CD4-positive, alpha-beta memory T cell (primary cell): ENCODE data around the gene RILPL2. TPM values are rescaled to one million over a fixed set of nuclear protein-coding genes. Genes with fewer than 3 reads are reported as not detected.
"Not testable (repeated sequence)": the region's sequence is repeated elsewhere in the genome, so short reads cannot be mapped to it uniquely, and the experiment has no call there.

Experiments used
- CTCF ChIA-PET: fragments of 350-600 bp; sonication (Branson Sonifier 250); formaldehyde crosslinking; loops from one replicate; lab custom pipeline; 2021; ENCODE audit warnings: inconsistent platforms; ENCODE audit not compliant: partially characterized antibody; lab: Charles Lee
- POLR2A ChIA-PET: fragments of 350-600 bp; sonication (Branson Sonifier 250); formaldehyde crosslinking; loops from one replicate; lab custom pipeline; 2021; ENCODE audit not compliant: partially characterized antibody; lab: Charles Lee
- DNase-seq, 5 donors: peaks; one replicate each; pipeline versions ENCODE4 v3.0.0 to v3.0.0-alpha.2; 2020 to 2022; ENCODE audit warnings: mixed read lengths in 1 of 5
- H3K27ac ChIP-seq: one replicate; pipeline ENCODE4 v1.7.0; 2013; ENCODE audit warnings: low read depth, low read length
- H3K27me3 ChIP-seq: 2 replicates; pipeline ENCODE4 v1.7.0; 2013; ENCODE audit warnings: mild to moderate bottlenecking, low read length, moderate library complexity; ENCODE audit not compliant: insufficient read depth
- H3K36me3 ChIP-seq: 2 replicates; pipeline ENCODE4 v1.7.0; 2013; ENCODE audit warnings: mild to moderate bottlenecking, low read length, moderate library complexity; ENCODE audit not compliant: insufficient read depth
- H3K4me1 ChIP-seq: 2 replicates; pipeline ENCODE4 v1.7.0; 2013; ENCODE audit warnings: mild to moderate bottlenecking, low read length, moderate library complexity; ENCODE audit not compliant: insufficient read depth
- H3K4me3 ChIP-seq, 2 donors: one replicate each; pipeline ENCODE4 v1.7.0; 2013; ENCODE audit warnings: low read length in 2 of 2, mild to moderate bottlenecking in 1 of 2
- H3K9me3 ChIP-seq, 2 donors: one replicate each; pipeline ENCODE4 v1.7.0; 2013; ENCODE audit warnings: low read length in 2 of 2, control low read depth in 1 of 2; ENCODE audit not compliant: control insufficient read depth in 1 of 2
- H3K27ac Mint-ChIP-seq, 7 donors: one replicate each; pipeline ENCODE4 v1.8.0; 2020 to 2021; ENCODE audit warnings: mixed read lengths in 7 of 7, mild to moderate bottlenecking in 6 of 7, inconsistent platforms in 3 of 7, moderate library complexity in 3 of 7
- H3K27me3 Mint-ChIP-seq, 2 donors: one replicate each; pipeline ENCODE4 v1.8.0; 2020 to 2021; ENCODE audit warnings: mixed read lengths in 2 of 2
- H3K36me3 Mint-ChIP-seq, 2 donors: one replicate each; pipeline ENCODE4 v1.8.0; 2020 to 2021; ENCODE audit warnings: mixed read lengths in 2 of 2, inconsistent platforms in 1 of 2, mild to moderate bottlenecking in 1 of 2
- H3K4me1 Mint-ChIP-seq, 4 donors: one replicate each; pipeline ENCODE4 v1.8.0; 2020 to 2021; ENCODE audit warnings: mixed read lengths in 4 of 4, mild to moderate bottlenecking in 1 of 4
- H3K4me3 Mint-ChIP-seq, 8 donors: one replicate each; pipeline ENCODE4 v1.8.0; 2020 to 2021; ENCODE audit warnings: mixed read lengths in 8 of 8, mild to moderate bottlenecking in 7 of 8, moderate library complexity in 6 of 8, inconsistent platforms in 3 of 8
- H3K9me3 Mint-ChIP-seq, 8 donors: one replicate each; pipeline ENCODE4 v1.8.0; 2020 to 2021; ENCODE audit warnings: mixed read lengths in 8 of 8, mild to moderate bottlenecking in 5 of 8, inconsistent platforms in 3 of 8, moderate library complexity in 1 of 8
- intact Hi-C: fragments of 100-400 bp; cut with micrococcal nuclease; formaldehyde crosslinking; loops from one replicate; pipeline ENCODE4 v1.15.1; 2023
- polyA plus RNA-seq, 2 donors: library from polyadenylated mRNA; unstranded; fragments of 300-500 nt; fragmentation: Illumina TruSeq; gene quantifications; one replicate each; pipeline ENCODE4 v1.2.3, GENCODE V29; 2021
- total RNA-seq, 2 experiments: library from RNA; stranded (reverse); gene quantifications; one replicate each; pipeline ENCODE4 v1.2.3, GENCODE V29; 2021

The RILPL2 gene
- total RNA-seq (10 to 100 TPM; 11.6 to 11.9 TPM), polyA plus RNA-seq (10 to 100 TPM; 13.3 to 13.7 TPM)

DNA sequence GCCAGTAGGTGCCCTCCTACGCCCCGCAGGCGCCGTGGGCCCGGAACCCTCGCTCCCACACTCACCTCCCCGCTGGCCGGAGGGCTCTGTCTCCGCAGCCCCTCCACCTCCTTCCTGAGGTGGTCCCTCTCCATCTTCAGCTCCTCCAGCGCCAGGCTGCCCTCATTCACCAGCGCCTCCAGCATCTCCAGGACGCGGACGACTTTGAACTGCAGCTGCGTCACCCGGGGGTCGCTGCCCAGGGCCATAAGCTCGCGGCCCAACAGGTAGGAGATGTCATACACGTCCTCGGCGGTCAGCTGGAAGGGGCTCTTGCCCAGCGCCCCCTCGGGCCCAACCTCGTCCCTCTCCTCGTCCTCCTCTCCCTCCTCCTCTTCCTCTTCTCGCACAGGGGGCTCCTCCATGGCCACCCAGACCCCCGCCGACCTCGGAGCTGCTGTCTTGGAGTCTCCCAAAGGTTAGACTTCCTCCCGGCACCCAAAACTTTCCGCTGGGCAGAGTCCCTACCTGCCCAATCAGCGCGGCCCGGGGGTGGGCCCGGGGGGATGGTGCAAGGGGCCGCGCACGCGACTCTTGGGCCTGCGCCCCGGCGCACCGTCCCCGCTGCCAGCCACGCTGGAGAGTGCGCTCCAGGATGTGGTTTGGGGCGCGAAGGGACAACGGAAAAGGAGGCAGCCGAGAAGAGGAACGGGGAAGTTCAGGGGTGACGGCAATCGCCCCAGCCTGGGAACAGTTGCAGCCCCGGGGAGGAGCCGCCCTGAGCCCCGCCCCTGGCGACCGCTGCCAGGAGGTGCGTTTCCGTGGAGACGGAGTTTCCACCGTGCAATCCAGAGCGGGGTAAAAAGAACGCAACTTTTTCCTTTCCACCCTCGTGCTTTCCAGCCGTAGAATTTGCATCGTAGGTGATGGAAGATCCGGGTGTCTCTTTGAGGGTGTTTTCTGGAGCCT, at the start of gene RILPL2:
Gene RILPL2, minus strand, starts transcription at position 668 of the 948 bp plus-strand sequence. Its CDS starts 264 bp downstream, at position 404.
- intact Hi-C loops = loop anchor here (1.0 to 2.0 kb wide), 5 partner anchors 12 to 148 kb away; partner anchors contain the start of genes SBNO1, SNRNP35 and TMED2
- Mint-ChIP-seq H3K4me1 (peaks cover 23 to 63% (median 42%) of the 10 kb centered on the region in 4 donors), H3K9me3 (no peaks in the 10 kb centered on the region), H3K27ac (peak within 1 kb of the TSS; percentile 88 to 99 (median 96)), H3K36me3 (peaks cover under 1 to 22% of the 10 kb centered on the region in 2 donors), H3K4me3 (peak within 1 kb of the TSS; percentile 93 to 97 (median 95)), H3K27me3 (no peaks in the 10 kb centered on the region)
- Histone ChIP-seq H3K27me3 (no peaks in the 10 kb centered on the region), H3K4me3 (peak within 1 kb of the TSS; percentile 79 to 95), H3K36me3 (no peaks in the 10 kb centered on the region), H3K27ac (peak within 1 kb of the TSS; percentile 98), H3K4me1 (peaks cover 52% of the 10 kb centered on the region), H3K9me3 (no peaks in the 10 kb centered on the region)
- ChIA-PET CTCF (interaction anchor here (0.8 to 2.9 kb wide), 8 partner anchors 9 to 147 kb away, joined by 3 to 10 read pairs (median 4); partner anchors contain the start of gene SNRNP35), POLR2A (interaction anchor here (0.8 to 10.1 kb wide), 12 partner anchors 9 to 462 kb away, joined by 3 to 141 read pairs (median 6); partner anchors contain the start of genes KMT5A and SNRNP35)
- DNase-seq = peak; percentile 92 to 97 (median 94)

DNA sequence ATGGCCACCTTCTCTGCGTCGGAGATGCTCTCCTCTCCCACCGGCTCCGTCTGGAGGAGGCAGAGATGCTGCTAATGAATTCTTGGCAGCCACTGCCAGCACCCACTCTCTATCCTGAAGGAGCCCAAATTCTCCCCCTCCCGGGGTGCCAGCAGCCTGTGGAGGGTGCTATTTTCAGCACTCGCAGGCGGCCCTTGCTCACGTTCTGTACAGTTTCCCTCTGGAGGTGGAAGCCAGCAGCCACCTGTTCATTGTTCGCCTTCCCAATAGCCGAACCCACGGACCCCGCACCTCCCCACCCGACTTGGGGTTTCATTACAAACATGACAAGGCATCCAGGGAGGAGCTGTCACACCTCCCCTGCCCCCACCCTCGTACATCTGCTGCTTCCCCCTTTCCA, 49.3 kb upstream of the RILPL2 start:
- Histone ChIP-seq H3K4me3 (no peak overlapping the region), H3K4me1 (peaks cover 18% of the 10 kb centered on the region), H3K36me3 (no peaks in the 10 kb centered on the region), H3K27me3 (no peaks in the 10 kb centered on the region), H3K27ac (no peak overlapping the region), H3K9me3 (no peaks in the 10 kb centered on the region)
- Mint-ChIP-seq H3K27me3 (no peaks in the 10 kb centered on the region), H3K4me3 (no peak overlapping the region), H3K9me3 (no peaks in the 10 kb centered on the region), H3K27ac (no peak overlapping the region), H3K36me3 (no peaks in the 10 kb centered on the region), H3K4me1 (peaks cover 12 to 30% (median 21%) of the 10 kb centered on the region in 4 donors)
- no peak for DNase-seq
- ChIA-PET CTCF (no interaction called here), POLR2A (no interaction called here)
- intact Hi-C loops = no loop called here

- peak overlapping the region in 5 of 8 donors; percentile 43 to 79 (median 58) for H3K4me3 Mint-ChIP-seq
- H3K4me1 Mint-ChIP-seq = peaks cover 14 to 41% (median 28%) of the 10 kb centered on the region in 4 donors
- no peak for DNase-seq
Measured at GRCh38 chr12:123483602-123484248, 47.2 kb upstream of the RILPL2 start.

GRCh38 chr12:123482876-123483275, 46.4 kb upstream of the RILPL2 start:
- Histone ChIP-seq H3K27ac (no peak overlapping the region), H3K4me1 (peaks cover 25% of the 10 kb centered on the region), H3K4me3 (no peak overlapping the region), H3K9me3 (no peaks in the 10 kb centered on the region), H3K36me3 (no peaks in the 10 kb centered on the region), H3K27me3 (no peaks in the 10 kb centered on the region)
- POLR2A ChIA-PET = interaction anchor here (0.6 to 0.7 kb wide), 2 partner anchors 22 to 34 kb away, joined by 3 read pairs; no protein-coding TSS in a partner anchor
- CTCF ChIA-PET = interaction anchor here (2.0 kb wide), 1 partner anchor 50 kb away, joined by 4 read pairs; no protein-coding TSS in a partner anchor
- Mint-ChIP-seq H3K36me3 (no peaks in the 10 kb centered on the region), H3K27me3 (no peaks in the 10 kb centered on the region), H3K9me3 (no peaks in the 10 kb centered on the region), H3K4me1 (peaks cover 14 to 41% (median 29%) of the 10 kb centered on the region in 4 donors), H3K4me3 (no peak overlapping the region), H3K27ac (peak overlapping the region in 3 of 7 donors; percentile 17 to 73 (median 70))
- intact Hi-C loops = no loop called here
- no peak for DNase-seq

More at GRCh38 chr12:123483602-123484248, 47.2 kb upstream of the RILPL2 start:
- no peak overlapping the region for H3K27ac ChIP-seq
- intact Hi-C loops = no loop called here
- no peaks in the 10 kb centered on the region for H3K9me3 ChIP-seq
- no peaks in the 10 kb centered on the region for H3K36me3 ChIP-seq
- no peaks in the 10 kb centered on the region for H3K9me3 Mint-ChIP-seq
- peak overlapping the region; percentile 42 to 88 (median 86) for H3K27ac Mint-ChIP-seq
- no peak overlapping the region for H3K4me3 ChIP-seq
- POLR2A ChIA-PET = interaction anchor here (0.7 kb wide), 2 partner anchors 35 to 47 kb away, joined by 3 read pairs; partner anchors contain the start of gene RILPL2
- CTCF ChIA-PET = interaction anchor here (2.0 kb wide), 1 partner anchor 49 kb away, joined by 4 read pairs; no protein-coding TSS in a partner anchor
- no peaks in the 10 kb centered on the region for H3K27me3 Mint-ChIP-seq
- no peaks in the 10 kb centered on the region for H3K36me3 Mint-ChIP-seq
- H3K27me3 ChIP-seq = no peaks in the 10 kb centered on the region
- peaks cover 25% of the 10 kb centered on the region for H3K4me1 ChIP-seq

- Mint-ChIP-seq H3K27ac (peak overlapping the region in 1 of 7 donors; percentile 56), H3K4me1 (peaks cover 17 to 49% (median 34%) of the 10 kb centered on the region in 4 donors)
- H3K4me3 ChIP-seq, H3K27me3 ChIP-seq, H3K27me3 Mint-ChIP-seq, H3K9me3 ChIP-seq, H3K36me3 ChIP-seq, H3K36me3 Mint-ChIP-seq, H3K4me3 Mint-ChIP-seq, H3K27ac ChIP-seq, intact Hi-C loops, DNase-seq, H3K9me3 Mint-ChIP-seq: not testable (repeated sequence)
- POLR2A ChIA-PET = interaction anchor here (1.1 kb wide), 1 partner anchor 22 kb away, joined by 3 read pairs; no protein-coding TSS in a partner anchor
- CTCF ChIA-PET = interaction anchor here (0.7 to 1.5 kb wide), 3 partner anchors 13 to 58 kb away, joined by 3 read pairs; partner anchors contain the start of gene SNRNP35
- peaks cover 25% of the 10 kb centered on the region for H3K4me1 ChIP-seq
Measured at GRCh38 chr12:123481251-123481650, 44.8 kb upstream of the RILPL2 start.

DNA sequence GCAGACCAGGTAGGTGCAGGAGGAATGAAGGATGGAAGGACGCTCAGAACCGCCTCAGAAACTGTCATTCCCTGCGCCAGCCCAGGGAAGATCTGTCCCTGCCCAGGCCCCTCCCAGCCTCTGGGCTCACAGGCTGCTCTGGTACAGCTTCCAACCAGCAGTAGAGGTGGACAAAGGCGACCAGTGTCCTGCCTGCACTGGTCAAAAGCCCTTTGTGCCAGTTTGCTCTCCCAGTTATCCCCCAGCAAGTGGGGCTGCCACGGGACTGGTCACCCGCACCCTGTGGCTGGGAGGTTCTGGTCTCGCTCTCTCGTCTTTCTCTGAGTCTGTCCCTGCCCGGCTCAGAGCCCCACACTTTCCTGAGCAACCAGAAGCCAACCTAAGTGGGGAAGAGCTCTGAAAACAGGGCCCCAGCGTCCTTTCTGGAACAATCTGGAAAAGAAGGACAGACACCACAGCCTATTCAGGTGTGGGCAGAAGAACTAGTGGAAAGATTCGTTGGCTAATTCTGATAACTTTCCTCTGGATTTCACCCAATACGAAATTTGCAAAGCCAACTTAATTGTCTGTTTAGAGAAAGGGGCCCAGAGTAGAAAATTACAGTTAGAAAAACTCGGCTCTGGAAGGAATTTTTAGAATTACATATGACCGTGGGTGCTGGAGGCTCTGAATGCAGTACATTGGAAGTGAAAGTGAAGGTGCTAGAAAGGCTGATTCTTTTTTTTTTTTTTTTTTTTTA, 43.1 kb upstream of the RILPL2 start:
- intact Hi-C loops = loop anchor here (10.0 kb wide), 1 partner anchor 55 kb away; the partner anchor contains the start of gene RILPL1
- POLR2A ChIA-PET = no interaction called here
- peak overlapping the region in 3 of 8 donors; percentile 31 to 72 (median 48) for H3K4me3 Mint-ChIP-seq

More for the DNA sequence above, 43.1 kb upstream of the RILPL2 start:
- H3K27me3 ChIP-seq = no peaks in the 10 kb centered on the region
- H3K27me3 Mint-ChIP-seq = no peaks in the 10 kb centered on the region
- DNase-seq = no peak
- no peaks in the 10 kb centered on the region for H3K36me3 ChIP-seq
- peaks cover 0 to 8% of the 10 kb centered on the region in 2 donors for H3K36me3 Mint-ChIP-seq
- no peak overlapping the region for H3K4me3 ChIP-seq
- CTCF ChIA-PET = no interaction called here
- no peaks in the 10 kb centered on the region for H3K9me3 ChIP-seq
- no peak overlapping the region for H3K27ac ChIP-seq
- H3K27ac Mint-ChIP-seq = peak overlapping the region in 6 of 7 donors; percentile 32 to 89 (median 54)
- no peaks in the 10 kb centered on the region for H3K9me3 Mint-ChIP-seq
- H3K4me1 Mint-ChIP-seq = peaks cover 25 to 51% (median 38%) of the 10 kb centered on the region in 4 donors
- peaks cover 31% of the 10 kb centered on the region for H3K4me1 ChIP-seq
